WTC11 (cell line): ENCODE measurements around the gene GRM7. TPM values are rescaled to one million over a fixed set of nuclear protein-coding genes. Genes with fewer than 3 reads are reported as not detected.
A peak's percentile ranks its signal among the peaks of the same experiment; 100 is the strongest.

ENCODE experiments used
- ATAC-seq: fragments of 200-7000 bp; cut with Tn5 transposase; 2 replicates; pipeline ENCODE4 v1.10.0; 2021; ENCODE audit warnings: mild to moderate bottlenecking, moderate library complexity
- CTCF ChIA-PET: fragments of 300-600 bp; sonication (Branson Sonifier 250); formaldehyde crosslinking; loops from one replicate; lab custom pipeline; 2021; ENCODE audit warnings: antibody characterized with exemption; lab: Charles Lee
- POLR2A ChIA-PET: fragments of 350-600 bp; sonication (Branson Sonifier 250); formaldehyde crosslinking; loops from one replicate; lab custom pipeline; 2021; ENCODE audit warnings: antibody characterized with exemption; lab: Charles Lee
- DNase-seq: peaks from one replicate; pipeline ENCODE4 v3.0.0; 2021; ENCODE audit warnings: low spot score
- H3K27ac Mint-ChIP-seq: 2 replicates; pipeline ENCODE4 v1.8.0; 2021; ENCODE audit warnings: mixed read lengths
- H3K27me3 Mint-ChIP-seq: 2 replicates; pipeline ENCODE4 v1.8.0; 2021; ENCODE audit warnings: low read depth, mild to moderate bottlenecking, moderate library complexity, mixed read lengths
- H3K36me3 Mint-ChIP-seq: 2 replicates; pipeline ENCODE4 v1.8.0; 2021; ENCODE audit warnings: mixed read lengths
- H3K4me1 Mint-ChIP-seq: 2 replicates; pipeline ENCODE4 v1.8.0; 2022; ENCODE audit warnings: mixed read lengths
- H3K4me3 Mint-ChIP-seq: 2 replicates; pipeline ENCODE4 v1.8.0; 2021; ENCODE audit warnings: mild to moderate bottlenecking, moderate library complexity, mixed read lengths
- H3K9me3 Mint-ChIP-seq: 2 replicates; pipeline ENCODE4 v1.8.0; 2021; ENCODE audit warnings: mixed read lengths
- ATF6 ChIP-seq: sonication (generic); formaldehyde crosslinking; IDR thresholded peaks from 2 replicates; pipeline ENCODE4 v1.8.1; 2023; ENCODE audit warnings: mild to moderate bottlenecking, missing genetic modification reagents
- CBFB ChIP-seq: sonication (generic); formaldehyde crosslinking; IDR thresholded peaks from 2 replicates; pipeline ENCODE4 v1.8.1; 2022; ENCODE audit warnings: mild to moderate bottlenecking, low read depth, missing genetic modification reagents
- GABPB1 ChIP-seq: sonication (generic); formaldehyde crosslinking; IDR thresholded peaks from 2 replicates; pipeline ENCODE4 v1.8.1; 2023; ENCODE audit warnings: mild to moderate bottlenecking, missing genetic modification reagents
- HMGA2 ChIP-seq: fragments of 250-450 bp; sonication (Bioruptor Pico); IDR thresholded peaks from 2 replicates; pipeline ENCODE4 v1.4.0; 2021; ENCODE audit warnings: mild to moderate bottlenecking, moderate library complexity
- NFATC4 ChIP-seq: fragments of 250-450 bp; sonication (Bioruptor Pico); IDR thresholded peaks from 2 replicates; pipeline ENCODE4 v1.9.0; 2021; ENCODE audit warnings: mild to moderate bottlenecking
- NR1H2 ChIP-seq: sonication (generic); formaldehyde crosslinking; IDR thresholded peaks from 2 replicates; pipeline ENCODE4 v1.9.0; 2021; ENCODE audit warnings: mild to moderate bottlenecking, moderate library complexity, missing genetic modification reagents
- NR2C2 ChIP-seq: sonication (generic); formaldehyde crosslinking; IDR thresholded peaks from 2 replicates; pipeline ENCODE4 v1.8.0; 2022; ENCODE audit warnings: mild to moderate bottlenecking, missing genetic modification reagents
- PRDM15 ChIP-seq: sonication (generic); formaldehyde crosslinking; IDR thresholded peaks from 2 replicates; pipeline ENCODE4 v1.8.0; 2022; ENCODE audit warnings: missing genetic modification reagents
- TEAD1 ChIP-seq: sonication (generic); formaldehyde crosslinking; IDR thresholded peaks from 2 replicates; pipeline ENCODE4 v1.8.0; 2022; ENCODE audit warnings: mild to moderate bottlenecking, missing genetic modification reagents
- ZNF263 ChIP-seq: sonication (generic); formaldehyde crosslinking; IDR thresholded peaks from 2 replicates; pipeline ENCODE4 v1.8.1; 2022; ENCODE audit warnings: low read depth, mild to moderate bottlenecking, moderate library complexity, missing genetic modification reagents
- ZNF317 ChIP-seq: sonication (generic); formaldehyde crosslinking; IDR thresholded peaks from 2 replicates; pipeline ENCODE4 v1.8.1; 2023; ENCODE audit warnings: low read depth, mild to moderate bottlenecking, moderate library complexity, missing genetic modification reagents, borderline replicate concordance
- total RNA-seq: library from RNA; stranded (reverse); gene quantifications from 3 replicates; pipeline ENCODE4 v1.2.3, GENCODE V29; 2021
- TF ChIP-seq, protein P1 (sequence below): sonication (generic); formaldehyde crosslinking; IDR thresholded peaks from 2 replicates; pipeline ENCODE4 v1.8.1; 2023; ENCODE audit warnings: mild to moderate bottlenecking, moderate library complexity, missing genetic modification reagents
- TF ChIP-seq, protein P2 (sequence below): fragments of 250-450 bp; sonication (Bioruptor Pico); IDR thresholded peaks from 2 replicates; pipeline ENCODE4 v1.9.0; 2021; ENCODE audit warnings: mild to moderate bottlenecking
- TF ChIP-seq, protein P3 (sequence below): sonication (generic); formaldehyde crosslinking; IDR thresholded peaks from 2 replicates; pipeline ENCODE4 v1.8.1; 2022; ENCODE audit warnings: low read depth, mild to moderate bottlenecking, moderate library complexity, missing genetic modification reagents, borderline replicate concordance
- TF ChIP-seq, protein P4 (sequence below): sonication (generic); formaldehyde crosslinking; conservative IDR thresholded peaks from 2 replicates; pipeline ENCODE4 v1.8.1; 2023; ENCODE audit warnings: mild to moderate bottlenecking, low read depth, missing genetic modification reagents, moderate library complexity

Gene GRM7
- total RNA-seq, 1 experiment from 2014 or later, result 0.42 TPM

DNA sequence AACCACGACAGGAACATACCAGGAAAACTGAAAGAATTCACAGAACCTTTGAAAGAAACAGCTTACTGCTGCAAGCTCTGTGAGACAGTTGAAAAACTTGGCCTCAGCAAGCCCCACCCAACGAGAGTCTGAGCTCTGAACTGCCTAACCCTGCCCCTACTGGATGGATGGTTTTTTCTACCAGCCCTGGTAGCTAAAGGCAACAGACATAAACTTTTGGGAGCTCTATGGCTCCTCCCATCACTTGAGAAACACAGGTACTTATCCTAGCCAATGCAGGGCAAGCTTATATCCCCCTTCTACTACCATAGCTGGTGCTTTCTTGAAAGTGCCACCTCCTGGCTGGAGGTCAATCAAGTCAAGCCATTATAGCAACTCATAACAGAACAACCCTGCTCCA lies 471.8 kb downstream of the GRM7 start:
- ATAC-seq, result peak; percentile 97

DNA sequence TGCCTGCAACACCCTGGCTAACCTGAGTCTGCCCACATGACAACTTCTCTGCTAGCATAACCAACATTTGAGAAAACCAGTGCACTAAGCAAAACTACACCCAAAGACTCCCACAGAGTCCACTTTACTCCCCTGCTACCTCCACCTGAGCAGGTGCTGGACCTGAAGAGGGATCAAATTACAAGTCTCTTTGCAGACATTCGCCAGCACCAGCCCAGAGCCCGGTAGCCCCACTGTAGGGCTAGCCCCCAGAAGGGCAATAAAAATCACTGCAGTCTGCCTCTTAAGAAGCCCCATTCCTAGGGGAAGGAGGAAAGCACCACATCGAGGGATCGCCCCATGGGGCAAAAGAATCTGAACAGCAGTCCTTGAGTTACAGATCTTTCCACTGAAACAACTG lies 472.2 kb downstream of the GRM7 start:
- POLR2A ChIA-PET, result no interaction called here

More for the DNA sequence above, 471.8 kb downstream of the GRM7 start:
- CTCF ChIA-PET, result interaction anchor here (1.1 kb wide), 1 partner anchor 907 kb away, joined by 3 read pairs; no protein-coding TSS in a partner anchor
- Mint-ChIP-seq H3K27me3 (no peaks in the 10 kb centered on the region), H3K4me3 (no peak overlapping the region), H3K27ac (no peak overlapping the region), H3K4me1 (peaks cover 11% of the 10 kb centered on the region), H3K36me3 (peaks cover 7% of the 10 kb centered on the region), H3K9me3 (peaks cover 30% of the 10 kb centered on the region)
- no peak for DNase-seq
- POLR2A ChIA-PET, result no interaction called here
- TF ChIP-seq HMGA2 (CRISPR knock-in tag), result no peak
- no peak for TF ChIP-seq ZNF263 (CRISPR knock-in tag)

More for the DNA sequence above, 472.2 kb downstream of the GRM7 start:
- Mint-ChIP-seq H3K27ac (no peak overlapping the region), H3K4me1 (peaks cover 11% of the 10 kb centered on the region), H3K27me3 (no peaks in the 10 kb centered on the region), H3K36me3 (peaks cover 7% of the 10 kb centered on the region), H3K4me3 (no peak overlapping the region), H3K9me3 (peaks cover 30% of the 10 kb centered on the region)
- no peak for TF ChIP-seq ATF6 (CRISPR knock-in tag)
- no peak for TF ChIP-seq GABPB1 (CRISPR knock-in tag)
- TF ChIP-seq, protein P1, sequence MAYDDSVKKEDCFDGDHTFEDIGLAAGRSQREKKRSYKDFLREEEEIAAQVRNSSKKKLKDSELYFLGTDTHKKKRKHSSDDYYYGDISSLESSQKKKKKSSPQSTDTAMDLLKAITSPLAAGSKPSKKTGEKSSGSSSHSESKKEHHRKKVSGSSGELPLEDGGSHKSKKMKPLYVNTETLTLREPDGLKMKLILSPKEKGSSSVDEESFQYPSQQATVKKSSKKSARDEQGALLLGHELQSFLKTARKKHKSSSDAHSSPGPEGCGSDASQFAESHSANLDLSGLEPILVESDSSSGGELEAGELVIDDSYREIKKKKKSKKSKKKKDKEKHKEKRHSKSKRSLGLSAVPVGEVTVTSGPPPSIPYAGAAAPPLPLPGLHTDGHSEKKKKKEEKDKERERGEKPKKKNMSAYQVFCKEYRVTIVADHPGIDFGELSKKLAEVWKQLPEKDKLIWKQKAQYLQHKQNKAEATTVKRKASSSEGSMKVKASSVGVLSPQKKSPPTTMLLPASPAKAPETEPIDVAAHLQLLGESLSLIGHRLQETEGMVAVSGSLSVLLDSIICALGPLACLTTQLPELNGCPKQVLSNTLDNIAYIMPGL (CRISPR knock-in tag), result no peak
- TF ChIP-seq, protein P2, sequence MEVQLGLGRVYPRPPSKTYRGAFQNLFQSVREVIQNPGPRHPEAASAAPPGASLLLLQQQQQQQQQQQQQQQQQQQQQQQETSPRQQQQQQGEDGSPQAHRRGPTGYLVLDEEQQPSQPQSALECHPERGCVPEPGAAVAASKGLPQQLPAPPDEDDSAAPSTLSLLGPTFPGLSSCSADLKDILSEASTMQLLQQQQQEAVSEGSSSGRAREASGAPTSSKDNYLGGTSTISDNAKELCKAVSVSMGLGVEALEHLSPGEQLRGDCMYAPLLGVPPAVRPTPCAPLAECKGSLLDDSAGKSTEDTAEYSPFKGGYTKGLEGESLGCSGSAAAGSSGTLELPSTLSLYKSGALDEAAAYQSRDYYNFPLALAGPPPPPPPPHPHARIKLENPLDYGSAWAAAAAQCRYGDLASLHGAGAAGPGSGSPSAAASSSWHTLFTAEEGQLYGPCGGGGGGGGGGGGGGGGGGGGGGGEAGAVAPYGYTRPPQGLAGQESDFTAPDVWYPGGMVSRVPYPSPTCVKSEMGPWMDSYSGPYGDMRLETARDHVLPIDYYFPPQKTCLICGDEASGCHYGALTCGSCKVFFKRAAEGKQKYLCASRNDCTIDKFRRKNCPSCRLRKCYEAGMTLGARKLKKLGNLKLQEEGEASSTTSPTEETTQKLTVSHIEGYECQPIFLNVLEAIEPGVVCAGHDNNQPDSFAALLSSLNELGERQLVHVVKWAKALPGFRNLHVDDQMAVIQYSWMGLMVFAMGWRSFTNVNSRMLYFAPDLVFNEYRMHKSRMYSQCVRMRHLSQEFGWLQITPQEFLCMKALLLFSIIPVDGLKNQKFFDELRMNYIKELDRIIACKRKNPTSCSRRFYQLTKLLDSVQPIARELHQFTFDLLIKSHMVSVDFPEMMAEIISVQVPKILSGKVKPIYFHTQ, result no peak
- no peak for TF ChIP-seq ZNF317
- no peak for TF ChIP-seq NR2C2 (CRISPR knock-in tag)
- TF ChIP-seq, protein P3, sequence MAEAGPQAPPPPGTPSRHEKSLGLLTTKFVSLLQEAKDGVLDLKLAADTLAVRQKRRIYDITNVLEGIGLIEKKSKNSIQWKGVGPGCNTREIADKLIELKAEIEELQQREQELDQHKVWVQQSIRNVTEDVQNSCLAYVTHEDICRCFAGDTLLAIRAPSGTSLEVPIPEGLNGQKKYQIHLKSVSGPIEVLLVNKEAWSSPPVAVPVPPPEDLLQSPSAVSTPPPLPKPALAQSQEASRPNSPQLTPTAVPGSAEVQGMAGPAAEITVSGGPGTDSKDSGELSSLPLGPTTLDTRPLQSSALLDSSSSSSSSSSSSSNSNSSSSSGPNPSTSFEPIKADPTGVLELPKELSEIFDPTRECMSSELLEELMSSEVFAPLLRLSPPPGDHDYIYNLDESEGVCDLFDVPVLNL, result no peak
- TF ChIP-seq NR1H2, result no peak
- no peak for TF ChIP-seq CBFB (CRISPR knock-in tag)
- TF ChIP-seq, protein P4, sequence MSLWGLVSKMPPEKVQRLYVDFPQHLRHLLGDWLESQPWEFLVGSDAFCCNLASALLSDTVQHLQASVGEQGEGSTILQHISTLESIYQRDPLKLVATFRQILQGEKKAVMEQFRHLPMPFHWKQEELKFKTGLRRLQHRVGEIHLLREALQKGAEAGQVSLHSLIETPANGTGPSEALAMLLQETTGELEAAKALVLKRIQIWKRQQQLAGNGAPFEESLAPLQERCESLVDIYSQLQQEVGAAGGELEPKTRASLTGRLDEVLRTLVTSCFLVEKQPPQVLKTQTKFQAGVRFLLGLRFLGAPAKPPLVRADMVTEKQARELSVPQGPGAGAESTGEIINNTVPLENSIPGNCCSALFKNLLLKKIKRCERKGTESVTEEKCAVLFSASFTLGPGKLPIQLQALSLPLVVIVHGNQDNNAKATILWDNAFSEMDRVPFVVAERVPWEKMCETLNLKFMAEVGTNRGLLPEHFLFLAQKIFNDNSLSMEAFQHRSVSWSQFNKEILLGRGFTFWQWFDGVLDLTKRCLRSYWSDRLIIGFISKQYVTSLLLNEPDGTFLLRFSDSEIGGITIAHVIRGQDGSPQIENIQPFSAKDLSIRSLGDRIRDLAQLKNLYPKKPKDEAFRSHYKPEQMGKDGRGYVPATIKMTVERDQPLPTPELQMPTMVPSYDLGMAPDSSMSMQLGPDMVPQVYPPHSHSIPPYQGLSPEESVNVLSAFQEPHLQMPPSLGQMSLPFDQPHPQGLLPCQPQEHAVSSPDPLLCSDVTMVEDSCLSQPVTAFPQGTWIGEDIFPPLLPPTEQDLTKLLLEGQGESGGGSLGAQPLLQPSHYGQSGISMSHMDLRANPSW, result no peak
- TF ChIP-seq PRDM15, result no peak
- no peak for TF ChIP-seq TEAD1 (CRISPR knock-in tag)
- no peak for TF ChIP-seq NFATC4 (CRISPR knock-in tag)
- CTCF ChIA-PET, result interaction anchor here (1.1 kb wide), 1 partner anchor 907 kb away, joined by 3 read pairs; no protein-coding TSS in a partner anchor
- DNase-seq, result peak; percentile 38
- ATAC-seq, result peak; percentile 90
